Measurements from ENCODE around the gene CTIF. TPM values are rescaled to one million over a fixed set of nuclear protein-coding genes. Genes with fewer than 3 reads are reported as not detected.
A peak's percentile ranks its signal among the peaks of the same experiment; 100 is the strongest.

CTIF gene
- total RNA-seq, 2 donors from 2014 or later, result 64.9 to 70.6 TPM

- intact Hi-C loops (cut with DNase I), result loop anchor here in 1 of 2 donors (10.0 kb wide), 1 partner anchor 122 kb away; no protein-coding TSS in a partner anchor
These were observed 127.8 kb downstream of the CTIF start for GRCh38 chr18:48666613-48667012.

GRCh38 chr18:48667276-48668254 lies 128.7 kb downstream of the CTIF start:
- no peak for DNase-seq
- ATAC-seq, result no peak
- intact Hi-C loops (cut with DNase I), result loop anchor here in 1 of 2 donors (10.0 kb wide), 1 partner anchor 123 kb away; no protein-coding TSS in a partner anchor

More at GRCh38 chr18:48666613-48667012, 127.8 kb downstream of the CTIF start:
- DNase-seq (no peak), ATAC-seq (no peak)

DNA sequence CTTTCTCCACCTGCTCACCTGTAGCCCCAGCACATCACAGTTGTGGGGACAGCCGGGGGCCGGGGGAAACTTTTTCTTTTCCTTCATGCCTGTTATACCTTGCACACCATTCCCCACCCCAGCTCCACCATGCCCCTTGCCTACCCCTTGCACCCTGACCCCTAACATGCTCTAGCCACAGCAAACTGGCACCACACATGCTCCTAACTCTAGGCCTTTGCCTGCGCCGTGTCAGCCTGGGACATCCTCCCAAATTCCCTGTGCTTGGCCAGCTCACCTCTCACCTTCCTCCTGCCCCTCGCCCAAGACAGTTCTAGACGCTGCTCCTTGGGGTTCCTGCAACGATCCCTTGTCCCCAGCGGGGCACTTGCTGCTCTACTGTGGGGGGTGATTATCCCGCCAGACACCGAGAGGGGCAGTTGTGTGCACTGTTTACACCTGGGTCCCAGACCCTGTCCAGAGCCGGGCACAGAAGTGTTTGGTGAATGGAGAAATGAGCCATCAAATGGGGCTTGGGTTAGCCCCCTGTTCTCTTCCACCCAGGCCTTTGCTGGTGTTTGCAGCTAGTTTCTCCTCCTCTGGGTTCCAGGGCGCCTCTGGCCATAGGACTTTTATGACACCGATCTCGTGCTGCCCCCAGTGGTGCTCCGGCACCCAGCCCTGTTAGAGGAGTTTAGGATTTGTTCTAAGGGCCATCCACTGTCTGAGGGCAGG lies 129.8 kb downstream of the CTIF start:
- no peak for ATAC-seq
- intact Hi-C loops (cut with DNase I), result loop anchor here in 1 of 2 donors (10.0 kb wide), 1 partner anchor 124 kb away; no protein-coding TSS in a partner anchor
- no peak for DNase-seq

DNA sequence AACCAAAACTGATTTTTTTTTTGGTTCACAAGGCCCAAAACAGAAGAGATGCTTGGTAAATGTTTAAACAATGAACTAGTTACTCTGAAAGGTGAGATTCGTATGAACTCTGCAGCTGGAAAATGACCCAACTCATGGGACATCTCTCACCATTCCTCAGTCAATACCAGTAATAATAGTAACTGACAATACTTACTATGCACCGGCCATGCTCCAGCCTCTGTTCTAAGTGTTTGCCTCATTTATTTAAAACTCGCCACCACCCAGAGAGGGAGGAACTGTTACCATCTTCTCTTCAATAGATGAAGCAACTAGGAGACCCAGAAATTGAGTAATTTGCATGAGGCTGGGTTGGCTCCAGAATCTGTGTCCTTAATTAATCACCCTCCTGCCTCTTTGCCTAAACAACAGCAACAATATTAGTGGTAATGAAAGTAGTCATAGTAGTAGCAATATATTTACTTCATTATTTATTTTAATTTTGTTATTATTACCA lies 130.4 kb downstream of the CTIF start:
- ATAC-seq (no peak), DNase-seq (no peak)
- intact Hi-C loops (cut with DNase I), result loop anchor here in 1 of 2 donors (10.0 kb wide), 1 partner anchor 124 kb away; no protein-coding TSS in a partner anchor

DNA sequence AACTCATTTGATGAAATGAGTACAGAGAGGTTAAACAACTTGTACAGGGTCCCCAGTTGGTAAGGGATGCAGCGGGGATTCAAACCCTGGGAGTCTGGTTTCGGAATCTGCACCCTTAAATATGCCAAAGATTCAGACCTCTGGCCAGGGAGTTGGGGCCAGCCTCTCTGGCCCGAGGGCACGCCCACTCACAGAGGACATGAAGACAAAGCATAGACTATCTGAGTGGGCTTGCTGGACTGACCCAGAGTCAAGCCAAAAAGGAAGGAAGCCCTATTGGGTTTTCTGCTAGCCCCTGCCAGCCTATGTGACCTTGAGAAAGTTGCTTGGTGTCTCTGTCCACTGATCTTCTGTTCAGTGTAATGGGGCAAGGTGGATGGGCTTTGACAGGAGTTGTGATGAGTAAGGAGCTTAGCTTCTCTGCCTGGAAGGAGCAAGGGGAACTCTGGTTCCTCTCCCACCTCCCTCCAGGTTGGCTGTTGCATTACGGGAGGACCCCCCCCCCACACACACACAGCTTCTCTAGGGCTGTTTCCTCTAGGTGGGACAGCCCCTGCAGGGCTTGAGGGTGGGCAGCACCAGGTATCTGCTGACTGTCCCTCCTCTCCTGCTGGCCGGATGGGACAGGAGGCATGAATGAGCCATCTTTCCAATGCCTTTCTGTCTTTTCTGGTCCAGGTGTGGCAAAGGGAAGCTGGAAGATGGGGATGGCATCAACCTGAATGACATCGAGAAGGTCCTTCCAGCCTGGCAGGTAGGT lies 131.3 kb downstream of the CTIF start:
- intact Hi-C loops (cut with DNase I), result loop anchor here (10.0 kb wide), 7 partner anchors 125 to 775 kb away; no protein-coding TSS in a partner anchor
- ATAC-seq (no peak), DNase-seq (no peak)

GRCh38 chr18:48670751-48671560 lies 132.1 kb downstream of the CTIF start:
- intact Hi-C loops (cut with DNase I), result loop anchor here (10.0 kb wide), 6 partner anchors 374 to 774 kb away; no protein-coding TSS in a partner anchor
- ATAC-seq (no peak), DNase-seq (no peak)

DNA sequence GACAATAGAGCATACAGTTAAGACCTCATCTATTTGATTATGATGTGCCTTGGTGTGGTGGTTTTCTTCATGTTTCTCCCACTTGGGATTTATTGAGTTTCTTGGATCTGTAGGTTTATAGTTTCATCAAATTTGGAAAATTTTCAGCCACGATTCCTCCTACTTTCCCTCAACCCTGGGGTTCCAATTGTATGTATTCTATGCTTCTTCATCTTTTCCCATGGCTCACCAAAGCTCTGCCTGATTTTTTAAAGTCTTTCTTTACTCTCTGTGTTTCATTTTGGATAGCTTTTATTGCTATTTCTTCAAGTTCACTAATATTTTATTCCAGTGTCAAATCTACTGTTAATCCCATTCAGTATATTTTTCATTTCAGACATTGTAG lies 132.7 kb downstream of the CTIF start:
- ATAC-seq, result no peak
- intact Hi-C loops (cut with DNase I), result loop anchor here (10.0 kb wide), 6 partner anchors 373 to 773 kb away; no protein-coding TSS in a partner anchor
- DNase-seq, result no peak

DNA sequence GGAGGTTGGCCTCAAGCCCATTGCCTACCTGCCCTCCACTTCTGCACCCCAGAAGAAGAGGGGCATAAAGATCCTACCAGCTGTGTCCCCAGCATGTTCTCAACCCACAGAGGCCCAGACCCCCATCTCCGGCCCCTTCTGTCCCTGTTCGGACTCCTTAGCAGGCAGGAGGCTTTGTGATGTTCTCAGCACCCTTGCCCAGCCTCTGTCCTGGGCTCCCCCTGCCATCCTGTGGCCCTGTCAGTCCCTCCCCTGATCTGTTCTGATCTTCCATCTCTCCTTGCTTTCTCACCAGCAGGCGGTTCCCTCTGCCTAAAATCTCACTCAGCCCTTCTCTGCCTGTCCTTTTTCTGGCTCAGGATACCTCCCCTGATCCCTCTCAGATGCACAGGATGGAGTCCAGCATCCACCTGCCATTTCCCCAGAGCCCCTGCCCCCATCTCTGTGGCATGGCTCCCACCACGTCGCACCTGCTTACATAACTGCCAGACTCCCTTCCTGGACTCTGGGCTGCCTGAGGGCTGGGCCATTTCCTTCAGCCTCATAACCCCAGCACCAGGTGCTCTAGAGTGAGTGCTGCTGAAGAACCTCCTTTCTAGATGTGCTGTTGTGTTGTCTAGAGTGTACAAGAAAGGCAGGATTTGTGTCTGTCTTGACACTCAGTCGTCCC lies 134.0 kb downstream of the CTIF start:
- intact Hi-C loops (cut with DNase I), result loop anchor here (10.0 kb wide), 6 partner anchors 372 to 772 kb away; no protein-coding TSS in a partner anchor
- DNase-seq, result no peak
- no peak for ATAC-seq

- intact Hi-C loops (cut with DNase I), result loop anchor here (10.0 kb wide), 6 partner anchors 371 to 771 kb away; no protein-coding TSS in a partner anchor
- ATAC-seq (no peak), DNase-seq (no peak)
These were observed 134.6 kb downstream of the CTIF start for GRCh38 chr18:48673456-48673852.

DNA sequence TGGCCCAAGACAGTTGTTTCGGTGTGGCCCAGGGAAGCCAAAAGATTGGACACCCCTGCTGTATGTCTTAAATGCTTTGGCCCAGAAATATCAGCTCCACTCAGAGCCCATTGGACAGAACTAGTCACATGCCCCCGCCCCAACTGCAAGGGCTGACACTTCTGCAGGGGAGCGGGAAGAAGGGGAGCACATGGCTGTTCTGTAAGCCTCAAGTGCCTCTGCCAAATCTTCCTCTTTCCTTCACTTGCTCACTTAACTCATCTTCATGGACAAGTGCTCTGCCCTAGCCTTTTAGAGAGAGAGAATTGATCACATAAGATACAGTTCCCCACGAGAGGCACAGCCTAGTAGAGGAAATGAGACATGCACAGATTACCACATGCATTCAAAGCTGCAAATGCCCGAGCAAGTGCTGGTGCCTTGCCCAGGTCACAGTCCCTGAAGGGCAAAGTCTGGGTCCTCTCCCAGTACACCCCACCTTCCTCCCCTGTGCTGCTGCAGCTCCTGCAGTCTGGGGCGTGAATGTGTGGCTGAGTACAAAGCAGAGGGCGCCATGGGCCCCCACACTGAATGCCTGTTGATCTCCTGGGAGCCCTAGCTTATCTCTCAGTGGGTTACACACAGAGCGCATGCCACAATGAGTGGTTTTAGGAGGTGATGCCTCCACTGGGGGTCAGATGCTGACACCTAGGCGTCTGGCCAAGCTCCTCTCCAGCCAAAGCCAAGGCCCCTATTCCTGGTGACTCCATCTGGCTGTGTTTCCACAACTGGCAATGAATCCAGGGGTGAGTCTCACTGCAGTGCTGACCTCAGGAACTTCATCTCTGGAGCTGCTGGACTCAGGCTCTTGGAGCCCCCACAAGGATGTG lies 135.3 kb downstream of the CTIF start:
- no peak for DNase-seq
- intact Hi-C loops (cut with DNase I), result loop anchor here (2.0 to 10.0 kb wide), 7 partner anchors 371 to 771 kb away; no protein-coding TSS in a partner anchor
- ATAC-seq, result peak; percentile 31 to 58

DNA sequence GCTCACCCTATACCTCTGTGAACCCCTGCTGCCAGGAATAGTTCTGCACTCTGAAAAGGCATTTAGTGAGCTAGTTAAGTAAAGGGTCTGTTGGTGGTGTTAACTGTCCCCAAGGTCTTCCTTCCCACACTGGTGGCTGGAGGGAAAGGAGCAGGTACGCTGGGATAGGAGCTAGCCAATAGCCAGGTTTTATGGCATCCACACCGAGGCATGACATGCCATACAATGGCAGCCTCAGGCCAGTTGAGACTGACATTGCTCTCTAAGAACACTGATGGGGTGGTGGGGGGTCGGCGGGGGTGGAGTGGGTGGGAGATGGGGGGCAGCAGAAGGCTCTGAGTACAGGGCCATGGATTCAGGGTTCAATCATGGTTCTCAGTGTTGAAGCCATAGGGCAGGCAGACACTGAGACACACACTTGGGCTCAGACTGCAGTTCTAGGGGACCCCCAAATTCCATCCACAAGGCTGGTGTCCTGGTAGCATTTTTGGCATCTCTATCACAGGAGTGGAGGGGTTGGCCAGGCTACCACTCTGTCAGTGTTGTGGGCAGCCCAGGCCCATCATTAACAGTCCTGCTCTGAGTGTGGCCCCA lies 136.0 kb downstream of the CTIF start:
- ATAC-seq (no peak), DNase-seq (no peak)
- intact Hi-C loops (cut with DNase I), result loop anchor here (2.0 to 10.0 kb wide), 7 partner anchors 370 to 770 kb away; no protein-coding TSS in a partner anchor

- peak; percentile 90 for DNase-seq
- ATAC-seq, result peak; percentile 88 to 91
- intact Hi-C loops (cut with DNase I), result loop anchor here (2.0 to 10.0 kb wide), 7 partner anchors 369 to 769 kb away; no protein-coding TSS in a partner anchor
These were observed 136.5 kb downstream of the CTIF start for GRCh38 chr18:48675352-48675761.

GRCh38 chr18:48675912-48676311 lies 137.1 kb downstream of the CTIF start:
- intact Hi-C loops (cut with DNase I), result loop anchor here (2.0 to 10.0 kb wide), 7 partner anchors 369 to 769 kb away; no protein-coding TSS in a partner anchor
- DNase-seq (peak; percentile 24), ATAC-seq (no peak)

DNA sequence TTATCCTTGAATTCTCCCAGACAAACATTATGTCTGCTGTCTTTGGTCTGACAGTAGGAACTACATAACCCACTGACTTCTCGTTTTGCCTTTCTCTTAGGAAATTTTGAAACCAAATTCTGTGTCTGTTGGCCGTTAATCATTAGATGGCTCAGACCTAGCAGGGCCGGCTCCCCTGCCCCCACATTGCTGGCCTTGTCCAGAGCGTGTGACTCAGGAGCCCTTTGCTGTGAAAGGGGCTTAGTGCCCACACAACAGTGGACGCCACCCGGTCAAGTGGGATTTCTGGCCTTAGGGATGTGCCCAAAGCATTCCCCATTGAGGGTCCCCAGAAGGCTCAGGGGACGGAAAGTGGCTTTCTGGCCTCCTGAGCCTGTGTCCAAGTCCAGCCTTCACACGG lies 137.5 kb downstream of the CTIF start:
- intact Hi-C loops (cut with DNase I), result loop anchor here (10.0 kb wide), 6 partner anchors 368 to 768 kb away; no protein-coding TSS in a partner anchor
- DNase-seq (peak; percentile 48), ATAC-seq (no peak)

DNA sequence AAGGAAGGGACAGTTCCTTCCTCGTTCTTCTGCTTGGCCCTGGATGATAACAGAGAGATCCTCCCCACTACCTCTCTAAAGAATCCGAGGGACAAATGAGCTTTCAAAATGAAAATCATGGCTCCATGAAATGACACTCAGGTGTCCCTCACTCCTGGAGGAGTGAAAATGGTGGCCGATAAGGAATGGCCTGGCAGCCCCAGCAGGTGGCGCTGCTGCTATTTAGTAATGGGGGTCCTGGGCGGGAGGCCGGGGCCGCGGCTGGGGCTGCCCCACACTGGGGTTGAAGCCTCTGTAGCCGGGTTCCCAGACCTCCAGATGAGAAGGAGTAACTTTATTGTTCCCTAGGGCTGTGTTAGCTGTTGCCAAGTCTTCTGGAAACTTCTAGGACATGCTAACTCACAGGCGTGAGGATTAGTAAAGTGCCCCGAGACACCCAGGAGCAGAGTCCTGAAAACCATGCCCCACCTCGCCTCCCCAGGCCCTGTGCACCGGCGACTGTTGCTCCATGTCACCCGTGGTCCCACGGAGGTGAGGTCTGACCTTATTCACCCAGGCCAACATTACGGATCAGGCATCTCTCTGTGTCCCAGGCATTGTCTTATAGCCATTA lies 138.0 kb downstream of the CTIF start:
- ATAC-seq (peak in 1 of 2 donors; percentile 3), DNase-seq (peak; percentile 82)
- intact Hi-C loops (cut with DNase I), result loop anchor here (10.0 kb wide), 6 partner anchors 368 to 768 kb away; no protein-coding TSS in a partner anchor
